GM12872 (cell line): Measurements from ENCODE around the gene NHLRC1.

Source experiments
- CTCF ChIP-seq: IDR thresholded peaks from 3 replicates; pipeline ENCODE4 v1.5.1; 2011; ENCODE audit warnings: low read depth, mild to moderate bottlenecking, low read length, moderate library complexity; ENCODE audit not compliant: insufficient read depth

NHLRC1 gene

GRCh38 chr6:18096423-18096822 lies 26.1 kb downstream of the NHLRC1 start:
- no peak for TF ChIP-seq CTCF

- TF ChIP-seq CTCF = no peak
Observed at GRCh38 chr6:18091382-18091781, 31.1 kb downstream of the NHLRC1 start.

- no peak for TF ChIP-seq CTCF
Observed at GRCh38 chr6:18090349-18090786, 32.1 kb downstream of the NHLRC1 start.

- no peak for TF ChIP-seq CTCF
Observed at GRCh38 chr6:18088419-18089296, 33.8 kb downstream of the NHLRC1 start.

GRCh38 chr6:18087396-18088165 lies 34.9 kb downstream of the NHLRC1 start:
- TF ChIP-seq CTCF = no peak

GRCh38 chr6:18081025-18081668 lies 41.3 kb downstream of the NHLRC1 start:
- no peak for TF ChIP-seq CTCF

GRCh38 chr6:18080544-18080943 lies 41.9 kb downstream of the NHLRC1 start:
- no peak for TF ChIP-seq CTCF
